Colonic mucosa (tissue), 4 donors: ENCODE results near the gene PTPRQ. TPM values are rescaled to one million over a fixed set of nuclear protein-coding genes. Genes with fewer than 3 reads are reported as not detected.
"Not testable (repeated sequence)": the region's sequence is repeated elsewhere in the genome, so short reads cannot be mapped to it uniquely, and the experiment has no call there.

ENCODE experiments used
- DNase-seq: peaks from one replicate; pipeline ENCODE4 v3.0.0-alpha.2; 2020
- H3K27ac ChIP-seq: fragments of 200-600 bp; one replicate; pipeline ENCODE4 v1.8.0; 2021
- H3K27me3 ChIP-seq: fragments of 200-600 bp; one replicate; pipeline ENCODE4 v1.8.0; 2021
- H3K36me3 ChIP-seq: fragments of 200-600 bp; one replicate; pipeline ENCODE4 v1.8.0; 2021
- H3K4me1 ChIP-seq: fragments of 200-600 bp; one replicate; pipeline ENCODE4 v1.8.0; 2021; ENCODE audit warnings: mild to moderate bottlenecking
- H3K4me3 ChIP-seq: fragments of 200-600 bp; one replicate; pipeline ENCODE4 v1.8.0; 2021
- H3K9ac ChIP-seq, 2 donors: one replicate each; pipeline ENCODE4 v1.7.0; 2013; ENCODE audit warnings: control low read depth in 2 of 2, low read depth in 2 of 2, low read length in 2 of 2
- H3K9me3 ChIP-seq: fragments of 200-600 bp; one replicate; pipeline ENCODE4 v1.8.0; 2021
- intact Hi-C: fragments of 100-400 bp; cut with DNase I; formaldehyde crosslinking; loops from one replicate; pipeline ENCODE4 v1.14.1; 2022
- total RNA-seq, 2 donors: library from RNA; stranded (reverse); fragmentation: NEBNext Ultra II Directional in 1 of 2; extraction: Animal tissue kit (Norgen Biotek cat#: 25700) in 1 of 2; gene quantifications; one replicate each; pipeline ENCODE4 v1.2.1, GENCODE V29; 2021
- TF ChIP-seq, protein P1 (sequence below): fragments of 200-600 bp; IDR thresholded peaks from one replicate; pipeline ENCODE4 v1.8.0; 2022; ENCODE audit warnings: antibody characterized with exemption, mild to moderate bottlenecking
- donor health status: healthy.
- donor health status: DM: no; HTN: no; CAD: no.
- donor health status: DM: no; HTN: no; CAD: no.

PTPRQ gene
- total RNA-seq, 2 donors from 2014 or later: not detected

DNA sequence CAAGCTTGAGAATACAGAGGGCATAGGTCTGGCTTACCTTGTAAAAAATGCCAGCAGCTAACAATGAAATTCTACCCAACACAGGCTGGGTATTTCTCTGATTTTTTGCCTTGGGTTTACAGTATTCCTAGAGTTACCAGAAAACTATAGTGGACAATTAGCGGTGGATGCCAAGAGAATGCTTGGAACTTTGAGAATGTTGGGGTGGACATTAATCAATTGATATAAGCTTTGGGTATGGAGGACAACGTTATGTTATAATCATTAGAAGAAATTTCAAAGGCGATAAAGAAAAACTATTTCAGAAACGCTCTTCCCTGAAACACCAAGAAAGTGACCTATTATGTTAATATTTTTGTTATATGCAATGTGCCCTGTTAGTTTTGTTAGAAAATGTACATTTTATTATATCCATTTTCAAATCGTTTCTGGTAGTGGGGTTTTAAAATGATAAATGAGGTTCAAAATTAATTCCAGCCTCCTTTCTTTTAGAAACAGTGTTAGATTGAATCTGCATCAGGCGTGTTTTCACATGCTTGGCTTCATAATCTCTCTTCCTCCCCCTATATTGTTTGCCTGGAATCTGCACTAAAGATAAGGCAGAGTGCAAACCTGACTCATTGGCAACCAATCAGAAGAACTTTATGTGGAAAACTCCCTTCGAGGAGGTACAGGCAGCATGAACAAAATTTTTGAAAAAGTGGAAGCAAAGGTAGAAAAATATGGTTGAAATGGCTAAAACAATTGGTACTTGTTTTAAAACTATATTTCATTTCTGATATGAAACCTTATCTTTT, 1.4 kb upstream of the PTPRQ start:
- Histone ChIP-seq H3K27me3 (no peaks in the 10 kb centered on the region), H3K9me3 (no peaks in the 10 kb centered on the region), H3K4me1 (no peaks in the 10 kb centered on the region), H3K36me3 (no peaks in the 10 kb centered on the region), H3K4me3 (no peak overlapping the region), H3K27ac (no peak overlapping the region), H3K9ac (no peak overlapping the region)
- no peak for DNase-seq
- intact Hi-C loops: no loop called here
- TF ChIP-seq, protein P1, sequence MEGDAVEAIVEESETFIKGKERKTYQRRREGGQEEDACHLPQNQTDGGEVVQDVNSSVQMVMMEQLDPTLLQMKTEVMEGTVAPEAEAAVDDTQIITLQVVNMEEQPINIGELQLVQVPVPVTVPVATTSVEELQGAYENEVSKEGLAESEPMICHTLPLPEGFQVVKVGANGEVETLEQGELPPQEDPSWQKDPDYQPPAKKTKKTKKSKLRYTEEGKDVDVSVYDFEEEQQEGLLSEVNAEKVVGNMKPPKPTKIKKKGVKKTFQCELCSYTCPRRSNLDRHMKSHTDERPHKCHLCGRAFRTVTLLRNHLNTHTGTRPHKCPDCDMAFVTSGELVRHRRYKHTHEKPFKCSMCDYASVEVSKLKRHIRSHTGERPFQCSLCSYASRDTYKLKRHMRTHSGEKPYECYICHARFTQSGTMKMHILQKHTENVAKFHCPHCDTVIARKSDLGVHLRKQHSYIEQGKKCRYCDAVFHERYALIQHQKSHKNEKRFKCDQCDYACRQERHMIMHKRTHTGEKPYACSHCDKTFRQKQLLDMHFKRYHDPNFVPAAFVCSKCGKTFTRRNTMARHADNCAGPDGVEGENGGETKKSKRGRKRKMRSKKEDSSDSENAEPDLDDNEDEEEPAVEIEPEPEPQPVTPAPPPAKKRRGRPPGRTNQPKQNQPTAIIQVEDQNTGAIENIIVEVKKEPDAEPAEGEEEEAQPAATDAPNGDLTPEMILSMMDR: no peak

DNA sequence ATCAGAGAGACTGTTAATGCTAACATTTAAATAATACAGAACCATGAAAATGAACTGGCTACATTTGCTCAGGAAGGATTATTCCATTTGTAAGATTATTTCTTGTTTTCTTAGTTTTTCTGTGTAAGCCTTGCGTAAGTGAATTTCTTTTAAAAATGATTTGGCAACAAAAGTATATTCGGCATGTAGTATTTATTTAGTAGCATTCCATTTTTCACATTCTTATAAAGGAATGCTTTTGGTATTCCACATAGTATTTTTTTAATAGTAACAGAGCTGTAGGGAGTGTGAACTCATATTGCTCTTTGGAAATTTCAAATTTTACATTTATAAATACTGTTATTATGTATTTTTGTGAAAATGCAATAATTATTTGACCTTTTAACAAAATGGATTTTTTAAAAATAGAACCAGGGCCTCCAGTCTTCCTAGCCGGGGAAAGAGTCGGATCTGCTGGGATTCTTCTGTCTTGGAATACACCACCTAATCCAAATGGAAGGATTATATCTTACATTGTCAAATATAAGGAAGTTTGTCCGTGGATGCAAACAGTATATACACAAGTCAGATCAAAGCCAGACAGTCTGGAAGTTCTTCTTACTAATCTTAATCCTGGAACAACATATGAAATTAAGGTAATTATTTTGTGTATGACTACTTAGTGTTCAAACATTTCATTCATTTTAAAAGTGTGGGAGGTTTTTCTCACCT, 1.2 kb downstream of the PTPRQ start:
- Histone ChIP-seq H3K4me3 (no peak overlapping the region), H3K27me3 (no peaks in the 10 kb centered on the region), H3K36me3 (no peaks in the 10 kb centered on the region), H3K27ac (no peak overlapping the region), H3K4me1 (no peaks in the 10 kb centered on the region), H3K9me3 (no peaks in the 10 kb centered on the region), H3K9ac (no peak overlapping the region)
- intact Hi-C loops: no loop called here
- no peak for DNase-seq
- TF ChIP-seq, protein P1: no peak

DNA sequence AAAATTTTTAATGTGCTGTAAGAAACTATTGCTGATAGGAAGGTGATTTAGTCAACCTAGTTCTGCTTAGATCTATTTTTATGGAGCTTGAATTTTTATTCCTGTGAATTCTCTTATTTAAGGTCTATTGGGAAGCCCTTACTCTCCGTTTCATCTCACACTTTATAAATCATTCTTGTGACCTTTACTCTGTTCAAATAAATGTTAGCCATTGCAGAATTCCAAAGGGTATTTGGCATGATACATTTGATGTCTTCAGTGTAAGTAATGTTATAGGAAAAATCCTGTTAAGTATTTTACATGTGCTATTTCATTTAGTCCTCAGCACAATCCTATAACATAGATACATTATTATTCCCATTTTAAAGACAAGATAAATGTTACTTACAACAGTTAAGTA, 12.5 kb downstream of the PTPRQ start:
- TF ChIP-seq, protein P1: no peak
- intact Hi-C loops: no loop called here

DNA sequence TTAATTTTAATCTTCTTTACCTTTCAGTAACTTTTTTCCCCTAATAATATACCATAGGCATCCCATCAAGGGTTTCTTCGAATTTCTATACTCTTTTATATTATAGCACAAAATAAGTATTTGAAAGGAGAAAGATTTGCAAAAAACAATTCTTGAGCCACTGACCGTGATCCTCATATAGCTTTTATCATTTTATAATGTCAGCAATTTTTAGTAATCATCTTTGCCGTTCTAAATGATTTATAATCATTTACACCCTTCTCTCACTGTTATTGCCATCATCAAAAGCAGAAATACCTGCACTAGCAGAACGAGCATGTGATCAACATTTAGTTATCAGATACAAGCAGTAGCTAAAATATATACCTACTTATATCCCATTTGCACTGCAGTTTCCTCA, 16.9 kb downstream of the PTPRQ start:
- TF ChIP-seq, protein P1: no peak
- H3K9ac ChIP-seq: no peak overlapping the region
- H3K27ac ChIP-seq: no peak overlapping the region
- no peaks in the 10 kb centered on the region for H3K9me3 ChIP-seq
- H3K4me1 ChIP-seq: no peaks in the 10 kb centered on the region
- no peak overlapping the region for H3K4me3 ChIP-seq
- no peak for DNase-seq
- H3K36me3 ChIP-seq: no peaks in the 10 kb centered on the region
- H3K27me3 ChIP-seq: no peaks in the 10 kb centered on the region
- intact Hi-C loops: no loop called here

More for the DNA sequence above, 12.5 kb downstream of the PTPRQ start:
- DNase-seq: no peak
- no peak overlapping the region for H3K9ac ChIP-seq
- no peaks in the 10 kb centered on the region for H3K4me1 ChIP-seq
- no peak overlapping the region for H3K27ac ChIP-seq
- no peaks in the 10 kb centered on the region for H3K36me3 ChIP-seq
- no peak overlapping the region for H3K4me3 ChIP-seq
- H3K27me3 ChIP-seq: no peaks in the 10 kb centered on the region
- H3K9me3 ChIP-seq: no peaks in the 10 kb centered on the region

DNA sequence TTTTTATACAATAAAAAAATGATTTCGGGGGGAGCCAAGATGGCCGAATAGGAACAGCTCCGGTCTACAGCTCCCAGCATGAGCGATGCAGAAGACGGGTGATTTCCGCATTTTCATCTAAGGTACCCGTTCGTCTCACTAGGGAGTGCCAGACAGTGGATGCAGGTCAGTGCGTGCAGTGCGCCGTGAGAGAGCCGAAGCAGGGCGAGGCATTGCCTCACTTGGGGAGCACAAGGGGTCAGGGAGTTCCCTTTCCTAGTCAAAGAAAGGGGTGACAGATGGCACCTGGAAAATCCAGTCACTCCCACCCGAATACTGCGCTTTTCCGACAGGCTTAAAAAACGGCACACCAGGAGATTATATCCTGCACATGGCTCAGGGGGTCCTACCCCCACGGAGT, 17.8 kb downstream of the PTPRQ start:
- H3K27ac ChIP-seq, H3K9me3 ChIP-seq, H3K9ac ChIP-seq, H3K4me1 ChIP-seq, H3K27me3 ChIP-seq, DNase-seq, intact Hi-C loops, H3K36me3 ChIP-seq, H3K4me3 ChIP-seq: not testable (repeated sequence)

DNA sequence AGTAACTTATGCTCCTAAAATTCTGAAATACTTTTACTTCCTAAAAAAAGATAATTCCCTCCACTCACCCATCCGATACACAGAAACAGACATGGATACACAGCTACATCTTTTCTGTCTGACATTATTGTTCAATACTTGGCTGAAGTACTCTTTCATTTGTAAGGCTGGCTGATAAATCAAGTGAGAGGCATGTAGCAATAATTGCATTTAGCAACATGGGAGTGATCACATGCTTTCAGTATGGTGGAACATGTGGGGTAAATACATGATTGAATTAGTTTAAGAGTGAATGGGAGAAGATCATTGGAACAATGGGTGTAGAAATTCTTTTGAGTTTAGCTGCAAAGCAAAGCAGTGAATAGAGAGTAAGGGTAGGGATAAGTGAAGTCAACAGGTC, 25.6 kb downstream of the PTPRQ start:
- no peaks in the 10 kb centered on the region for H3K27me3 ChIP-seq
- no peak overlapping the region for H3K4me3 ChIP-seq
- H3K9ac ChIP-seq: no peak overlapping the region
- no peak for DNase-seq
- intact Hi-C loops: no loop called here
- H3K27ac ChIP-seq: no peak overlapping the region
- TF ChIP-seq, protein P1: no peak
- no peaks in the 10 kb centered on the region for H3K9me3 ChIP-seq
- no peaks in the 10 kb centered on the region for H3K4me1 ChIP-seq
- H3K36me3 ChIP-seq: no peaks in the 10 kb centered on the region
